ENCODE data around the gene GBGT1.

The GBGT1 gene

DNA sequence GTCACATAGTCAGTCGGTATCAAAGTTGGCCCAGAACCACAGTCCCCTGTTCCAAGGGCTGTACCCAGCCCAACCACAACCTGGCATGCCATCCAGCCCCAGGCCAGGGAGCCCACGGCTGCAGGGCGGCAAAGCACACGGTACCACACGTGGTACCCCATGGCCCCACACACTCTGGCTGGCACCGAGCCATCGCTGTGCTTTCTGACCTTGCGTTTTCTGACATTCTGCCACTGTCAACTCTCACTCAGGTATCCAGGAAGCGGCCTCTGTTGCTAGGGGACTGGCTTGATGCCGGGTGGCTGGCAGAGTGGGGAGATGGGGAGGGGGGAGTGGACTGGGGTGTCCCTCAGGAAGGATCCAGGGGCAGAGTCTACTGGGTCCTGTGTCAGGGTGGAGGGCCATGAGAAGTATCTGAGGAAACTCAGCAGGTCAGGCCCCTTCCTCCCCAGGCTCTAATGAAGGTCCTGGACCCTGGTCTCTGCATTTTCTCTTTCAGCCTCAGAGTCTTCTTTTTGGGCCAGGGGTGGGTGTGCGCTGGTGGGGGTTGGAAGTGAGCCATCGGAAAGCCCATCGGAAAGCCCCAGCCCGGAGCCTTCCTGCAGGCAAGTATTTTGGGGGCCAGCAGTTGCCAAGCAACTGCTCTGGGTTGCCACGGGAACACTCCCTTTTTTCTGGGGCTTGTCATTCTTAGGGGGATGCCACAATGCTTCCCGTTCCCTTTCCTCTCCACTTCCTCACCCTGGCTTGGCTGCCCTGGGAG lies 21.7 kb downstream of the GBGT1 start:
- DNase-seq, result no peak

DNA sequence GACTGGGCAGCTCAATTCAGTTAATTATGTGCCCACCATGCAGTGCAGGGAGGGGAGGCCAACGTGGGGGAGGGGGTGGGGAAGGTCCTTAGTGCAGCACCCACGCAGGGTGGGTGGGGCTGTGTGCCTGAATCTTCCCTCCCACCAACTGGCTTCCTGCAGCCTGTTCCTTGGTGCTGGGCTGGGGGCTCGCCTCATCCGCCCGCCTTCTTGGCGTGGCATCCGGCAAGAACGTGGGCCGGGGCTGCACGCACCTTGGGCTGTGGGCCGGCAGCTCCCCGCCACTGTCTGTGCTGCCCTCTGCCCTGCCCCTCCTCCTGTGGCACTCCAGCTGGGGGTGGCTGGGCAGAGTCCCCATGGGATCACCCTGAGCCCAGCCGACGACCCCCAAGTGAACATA lies 23.1 kb downstream of the GBGT1 start:
- no peak for DNase-seq

DNA sequence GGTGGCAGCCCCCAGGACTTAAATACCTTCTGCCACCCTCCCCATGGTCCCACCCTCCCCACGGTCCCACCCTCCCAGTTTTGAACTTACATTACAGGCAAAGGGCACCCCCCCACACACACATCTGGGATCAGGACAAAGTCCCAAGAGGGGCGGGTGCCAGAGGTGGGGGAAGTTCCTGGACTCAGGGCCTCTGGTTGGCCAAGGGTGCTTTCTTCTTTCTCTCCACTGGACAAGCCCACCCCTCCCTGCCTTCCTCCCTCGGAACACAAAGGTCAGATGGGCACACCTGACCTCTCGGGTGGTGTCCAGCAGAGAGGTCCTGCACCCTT lies 23.6 kb downstream of the GBGT1 start:
- no peak for DNase-seq

DNA sequence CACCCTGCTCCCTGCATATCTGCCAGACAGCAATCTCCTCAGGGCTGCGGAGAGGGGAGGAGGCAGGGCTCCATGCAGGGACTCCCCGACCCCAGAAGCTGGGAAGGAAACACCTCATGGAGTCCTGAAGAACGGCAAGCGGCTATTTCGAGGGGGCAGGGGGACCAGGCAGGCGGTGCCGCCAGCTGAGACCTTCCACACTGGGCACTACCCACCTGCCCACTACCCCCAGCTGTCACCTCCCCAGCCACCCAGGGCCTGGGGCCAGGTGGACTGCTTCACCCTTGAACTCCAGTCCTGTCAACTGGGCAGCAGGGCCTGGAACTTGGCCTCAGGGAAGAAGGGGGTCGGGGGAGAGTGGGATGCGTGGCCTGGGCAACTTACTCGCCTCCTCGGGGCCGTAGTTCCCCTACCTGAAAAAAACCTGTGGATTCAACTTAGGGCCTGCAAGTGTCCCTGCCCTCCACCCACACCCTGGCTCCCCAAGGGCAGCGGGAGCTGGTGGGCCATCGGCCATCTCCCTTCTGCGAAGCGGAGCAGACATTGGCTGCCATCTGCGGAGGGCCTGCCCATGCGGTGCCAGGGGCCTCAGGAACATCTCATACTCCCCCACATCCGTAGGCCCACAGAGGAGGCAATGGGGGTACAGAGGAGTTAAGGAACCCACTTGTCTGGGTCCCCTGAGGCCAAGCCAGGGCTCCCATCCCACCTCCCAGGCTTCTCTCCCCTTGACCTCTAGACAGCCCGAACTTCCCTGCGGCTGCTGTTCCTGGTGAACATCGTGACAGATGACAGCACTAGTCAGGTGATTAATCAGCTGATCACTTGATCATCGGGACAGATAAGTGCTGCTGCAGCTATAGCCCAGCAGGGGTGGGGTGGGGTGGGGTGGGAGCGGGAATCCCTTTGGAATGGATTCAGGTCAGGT lies 24.2 kb downstream of the GBGT1 start:
- no peak for DNase-seq

DNA sequence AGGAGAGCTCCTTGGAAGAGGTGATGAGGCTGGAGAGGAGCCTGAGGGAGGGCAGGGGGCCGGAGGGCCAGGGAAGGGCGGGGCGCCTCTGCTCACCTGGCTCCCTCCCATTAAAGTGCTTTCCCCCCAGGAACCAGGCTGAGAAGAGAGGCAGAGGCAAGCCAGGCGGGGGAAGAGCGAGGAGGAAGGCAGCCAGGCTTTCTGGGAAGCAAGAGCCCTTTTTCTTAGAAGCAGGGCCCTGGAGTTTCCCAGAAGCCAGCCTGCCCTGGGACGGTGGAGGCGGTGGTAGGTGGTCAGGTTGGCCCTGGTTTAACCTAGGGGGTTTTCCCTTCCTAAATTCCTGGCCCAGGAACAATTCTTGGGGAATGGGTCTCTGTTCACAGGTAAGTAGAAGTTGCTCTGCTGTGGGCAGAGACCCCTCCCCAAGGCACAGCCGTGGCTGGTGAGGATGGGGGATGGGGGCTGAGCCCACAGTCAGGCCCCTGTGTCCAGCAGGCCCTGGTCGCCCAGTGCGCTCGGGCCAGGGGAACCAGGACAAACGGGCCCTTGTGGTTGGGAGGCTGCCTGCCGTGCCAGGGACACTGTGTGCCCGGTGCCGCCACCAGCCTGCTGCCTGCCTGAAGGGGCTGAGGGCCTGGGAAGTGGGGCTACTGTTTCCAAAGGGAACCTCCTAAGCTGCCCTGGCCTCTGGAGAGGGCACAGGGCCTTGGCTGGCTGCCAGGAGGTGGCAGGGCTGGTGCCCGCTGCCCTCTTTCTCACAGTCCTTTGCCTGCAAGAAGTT lies 26.1 kb downstream of the GBGT1 start:
- DNase-seq, result no peak

DNA sequence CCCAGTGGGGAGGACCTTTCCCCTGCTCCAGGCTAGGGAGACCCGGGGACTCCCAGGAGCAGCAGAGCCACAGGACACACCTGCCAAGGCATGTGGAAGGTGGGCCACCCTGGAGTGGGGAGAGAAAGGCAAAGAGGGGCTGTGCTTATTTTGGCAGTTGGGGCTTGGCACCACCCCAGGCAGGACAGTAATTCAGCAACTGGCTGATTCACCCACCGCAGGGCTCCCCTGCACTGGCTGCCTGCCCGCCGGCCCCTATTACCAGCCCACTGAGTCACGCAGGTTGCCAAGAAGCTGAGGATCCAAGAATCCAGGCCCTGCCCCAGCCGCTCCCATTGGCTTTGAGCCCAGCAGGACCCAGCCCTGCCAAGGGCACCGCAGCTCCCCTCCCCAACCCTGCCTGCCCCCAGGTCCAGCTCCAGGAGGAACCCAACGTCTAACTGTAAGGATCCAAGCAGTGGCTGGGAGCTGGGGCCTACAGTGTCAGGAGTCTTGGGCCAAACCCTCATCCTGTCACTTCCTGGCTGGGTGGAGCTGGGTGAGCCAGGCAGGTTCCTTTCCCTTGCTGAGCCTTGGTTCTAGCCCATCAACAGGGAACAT lies 28.5 kb downstream of the GBGT1 start:
- no peak for DNase-seq

DNA sequence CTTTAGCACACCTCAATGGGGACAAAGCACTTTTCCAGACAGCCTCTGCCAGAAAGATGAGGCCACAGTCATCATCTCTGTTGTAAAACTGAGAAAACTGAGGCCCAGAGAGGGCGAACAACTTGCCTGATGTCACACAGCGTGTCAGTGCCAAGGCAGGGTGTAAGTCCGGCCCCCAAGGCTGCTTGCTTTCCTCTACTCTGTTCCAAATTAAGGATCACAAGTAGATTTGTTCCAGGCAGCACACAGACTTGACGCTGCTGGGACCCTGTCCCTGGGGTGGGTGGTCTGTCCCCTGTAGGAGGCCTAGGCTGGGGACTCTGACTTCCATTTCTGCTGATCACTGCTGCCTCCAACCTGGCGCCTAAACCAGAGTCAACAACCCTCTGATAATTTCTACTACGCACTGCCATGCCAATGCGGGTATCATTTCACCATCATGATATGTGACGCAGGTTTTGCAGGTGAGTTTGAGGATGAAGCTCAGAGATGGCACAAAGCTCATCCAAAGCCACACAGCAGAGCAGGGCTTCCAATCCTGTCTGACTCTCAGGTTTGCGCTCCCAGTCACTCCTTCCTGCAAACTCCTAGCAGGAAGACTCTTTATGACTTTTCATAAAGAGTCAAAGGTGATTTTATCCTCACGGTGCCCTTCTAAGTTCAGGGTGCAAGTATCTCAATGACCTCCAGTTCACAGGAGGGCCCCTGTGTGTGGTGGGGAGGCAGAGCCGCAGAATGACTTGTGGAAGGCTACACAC lies 29.1 kb downstream of the GBGT1 start:
- no peak for DNase-seq

DNA sequence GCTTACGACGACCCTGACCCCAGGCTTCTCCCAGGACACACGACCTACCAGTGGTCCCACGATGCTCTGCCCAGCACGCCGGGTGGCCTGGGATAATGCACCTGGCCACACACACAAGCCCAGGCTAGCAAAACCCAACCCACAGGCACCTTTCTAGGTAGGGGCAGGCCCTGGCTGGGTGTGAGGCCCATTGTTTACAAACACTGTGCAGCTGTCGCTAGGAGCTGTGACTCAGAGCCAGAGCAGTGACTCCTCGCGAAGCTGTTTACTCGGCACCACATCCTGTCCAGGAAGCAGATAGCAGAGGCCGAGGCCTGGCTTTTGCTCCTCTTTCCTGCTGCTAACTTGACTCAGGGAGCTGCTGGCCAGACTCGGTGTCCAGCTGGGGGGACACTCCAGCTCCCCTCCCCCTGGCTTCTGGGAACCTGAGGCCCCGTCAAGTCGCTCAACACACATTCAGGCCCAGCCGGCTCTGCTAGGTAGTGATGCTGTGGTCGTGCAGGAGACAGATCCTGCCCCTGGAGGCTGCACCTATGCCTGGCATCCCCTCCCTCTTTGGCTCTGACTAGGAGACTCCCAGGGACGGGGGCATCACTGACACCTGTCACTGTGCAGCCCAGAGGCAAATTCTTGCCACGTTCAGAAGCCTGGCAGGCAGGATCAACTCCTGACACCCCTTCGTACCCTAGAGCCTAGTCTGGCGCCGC lies 29.9 kb downstream of the GBGT1 start:
- no peak for DNase-seq

DNA sequence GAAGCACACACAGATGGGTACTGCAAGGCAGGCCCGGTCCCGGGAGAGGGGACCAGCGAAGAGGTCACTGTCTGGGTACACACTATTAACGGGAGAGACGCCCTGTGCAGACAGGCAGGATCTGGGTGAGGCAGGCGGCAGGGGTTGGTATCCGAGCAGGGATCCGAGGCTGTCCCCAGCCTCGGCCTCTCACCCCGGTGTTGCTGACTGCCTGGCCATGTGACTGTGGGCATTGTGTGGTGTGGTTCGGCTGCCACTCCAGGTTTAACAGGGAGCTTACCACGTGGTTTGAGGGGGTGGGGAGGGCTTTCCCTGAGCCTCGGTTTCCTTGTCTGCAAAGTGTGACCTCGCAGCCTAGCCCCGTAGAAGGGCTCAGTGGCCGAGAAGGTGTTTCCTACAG lies 31.5 kb downstream of the GBGT1 start:
- no peak for DNase-seq

DNA sequence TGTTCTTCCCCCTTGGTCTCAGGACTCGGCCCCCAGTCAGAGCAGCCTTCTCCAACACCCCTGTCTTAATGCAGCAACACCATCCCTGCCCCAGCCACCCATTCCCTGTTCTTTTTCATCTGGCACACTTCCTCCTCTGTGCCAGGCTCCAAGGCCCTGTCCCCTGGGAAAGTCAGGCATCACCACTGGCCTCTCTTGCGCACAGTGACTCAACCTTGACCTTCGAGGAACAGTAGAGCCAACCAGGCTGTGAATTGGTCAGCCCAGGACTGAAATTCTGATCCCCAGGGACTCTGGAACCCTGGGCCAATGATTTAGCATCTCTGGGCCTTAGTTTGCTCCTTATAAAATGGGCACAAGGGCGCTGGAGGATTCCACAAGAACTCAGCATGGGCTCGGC lies 32.2 kb downstream of the GBGT1 start:
- DNase-seq, result no peak

DNA sequence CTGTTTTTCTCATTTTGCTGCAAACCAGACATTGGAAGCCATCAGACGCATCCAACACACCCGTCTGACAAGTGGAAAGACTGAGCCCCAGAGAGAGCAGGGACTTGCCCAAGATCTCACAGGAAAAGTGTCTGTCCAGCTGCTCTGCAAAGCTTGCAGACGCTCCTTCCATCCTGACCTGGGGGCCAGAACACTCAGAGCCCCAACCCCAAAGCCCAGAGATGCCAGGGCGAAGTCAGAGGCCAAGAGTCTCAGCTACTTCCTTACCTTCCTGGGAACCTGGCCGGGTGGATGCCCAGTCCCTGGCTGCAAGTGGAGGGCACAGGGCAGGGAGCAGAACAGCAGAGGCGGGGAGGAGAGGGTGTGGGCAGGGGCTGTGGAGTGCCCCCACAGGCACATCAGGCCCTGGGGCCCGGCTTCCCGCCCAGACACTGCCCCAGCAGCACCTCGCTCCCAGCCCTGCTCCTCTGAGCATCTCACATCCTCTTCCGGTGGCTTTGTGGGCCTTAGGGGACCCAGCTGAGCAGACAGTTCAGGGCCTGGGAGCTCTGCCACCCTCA lies 32.9 kb downstream of the GBGT1 start:
- DNase-seq, result no peak

DNA sequence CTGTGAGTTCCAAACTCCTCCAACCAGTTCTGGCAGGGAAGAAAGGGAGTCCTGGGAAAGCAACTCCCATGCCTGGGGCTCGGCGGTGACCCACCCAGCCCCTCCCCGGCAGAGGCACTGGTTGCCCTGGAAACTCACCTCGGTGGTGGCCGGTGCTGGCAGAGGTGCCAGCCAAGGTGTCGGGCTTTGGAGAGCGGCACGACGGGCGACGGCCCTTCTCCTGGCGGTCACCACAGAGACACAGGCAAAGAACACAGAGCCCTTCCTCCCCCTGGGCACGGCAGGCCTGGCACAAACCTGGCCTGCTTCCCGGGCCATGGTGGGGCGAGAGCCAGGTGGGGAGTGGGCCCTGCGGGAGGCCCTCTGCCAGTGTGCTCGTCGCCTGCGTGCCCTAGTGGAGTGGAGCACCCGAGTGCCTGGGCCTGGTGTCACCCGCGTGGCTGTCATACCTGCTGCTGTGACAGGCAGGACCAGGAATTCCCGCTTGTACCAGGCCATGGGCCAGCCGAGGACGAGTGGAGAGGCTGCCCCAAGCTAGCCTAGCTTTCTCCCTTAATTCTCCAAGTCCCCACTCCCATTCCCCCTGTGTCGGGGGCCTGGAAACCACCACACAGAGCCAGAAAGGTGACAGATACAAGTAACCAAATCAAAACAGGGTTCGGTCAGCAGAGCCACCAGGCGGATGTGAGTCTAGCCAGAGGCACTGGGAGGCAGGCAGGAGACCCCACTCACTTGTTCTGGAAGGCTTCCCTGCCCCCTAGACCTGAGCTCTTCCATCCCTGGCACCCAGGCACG lies 34.5 kb downstream of the GBGT1 start:
- DNase-seq, result no peak

DNA sequence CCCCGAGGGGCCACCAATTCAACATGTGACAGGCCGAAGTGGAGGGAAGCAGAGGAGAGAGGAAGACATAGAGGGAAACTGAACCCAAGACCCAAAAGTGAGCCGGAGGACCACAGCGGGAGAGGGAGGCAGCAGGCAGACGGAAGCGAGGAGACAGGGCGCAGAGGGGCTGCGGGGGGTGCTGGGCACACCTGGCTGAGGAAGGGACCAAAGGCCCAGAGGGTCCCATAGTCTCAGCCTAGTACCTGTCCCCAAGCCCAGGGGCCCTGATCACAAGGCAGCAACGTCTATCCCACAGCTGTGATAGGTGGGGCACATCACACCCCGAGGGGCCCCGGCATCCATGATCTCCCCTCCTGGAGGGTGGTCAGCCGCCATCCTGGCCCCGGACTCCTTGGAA lies 35.6 kb downstream of the GBGT1 start:
- no peak for DNase-seq

DNA sequence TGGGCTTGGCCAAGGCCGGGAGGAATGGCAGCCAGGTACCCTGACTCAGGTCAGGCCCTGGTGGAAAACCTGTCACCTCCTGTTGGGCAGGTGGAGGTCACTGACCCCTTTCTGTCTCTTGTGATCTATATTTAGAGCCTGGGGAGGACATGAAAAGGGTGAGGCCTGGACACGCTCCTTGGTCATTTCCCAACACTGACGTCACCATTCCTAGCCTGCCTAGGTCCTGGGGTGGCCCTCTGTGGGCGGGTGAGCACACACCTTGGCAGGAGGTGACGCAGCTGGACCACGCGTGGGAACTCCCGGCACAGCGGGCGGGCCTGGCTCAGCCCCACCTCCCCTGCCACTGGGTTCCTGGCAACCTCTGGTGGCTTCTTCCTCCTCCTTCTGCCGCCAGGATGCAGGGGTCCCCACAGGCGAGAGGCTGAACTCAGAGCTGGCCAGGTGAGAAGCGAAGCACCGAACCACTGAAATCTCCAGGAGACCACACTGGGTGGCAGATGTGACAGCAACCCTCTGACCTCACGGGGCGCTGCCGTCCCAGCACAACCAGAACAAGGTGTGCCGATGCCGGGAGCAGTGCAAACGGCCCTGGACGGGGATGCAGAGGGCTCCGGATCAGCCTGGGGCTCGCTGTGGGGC lies 36.3 kb downstream of the GBGT1 start:
- DNase-seq, result no peak

DNA sequence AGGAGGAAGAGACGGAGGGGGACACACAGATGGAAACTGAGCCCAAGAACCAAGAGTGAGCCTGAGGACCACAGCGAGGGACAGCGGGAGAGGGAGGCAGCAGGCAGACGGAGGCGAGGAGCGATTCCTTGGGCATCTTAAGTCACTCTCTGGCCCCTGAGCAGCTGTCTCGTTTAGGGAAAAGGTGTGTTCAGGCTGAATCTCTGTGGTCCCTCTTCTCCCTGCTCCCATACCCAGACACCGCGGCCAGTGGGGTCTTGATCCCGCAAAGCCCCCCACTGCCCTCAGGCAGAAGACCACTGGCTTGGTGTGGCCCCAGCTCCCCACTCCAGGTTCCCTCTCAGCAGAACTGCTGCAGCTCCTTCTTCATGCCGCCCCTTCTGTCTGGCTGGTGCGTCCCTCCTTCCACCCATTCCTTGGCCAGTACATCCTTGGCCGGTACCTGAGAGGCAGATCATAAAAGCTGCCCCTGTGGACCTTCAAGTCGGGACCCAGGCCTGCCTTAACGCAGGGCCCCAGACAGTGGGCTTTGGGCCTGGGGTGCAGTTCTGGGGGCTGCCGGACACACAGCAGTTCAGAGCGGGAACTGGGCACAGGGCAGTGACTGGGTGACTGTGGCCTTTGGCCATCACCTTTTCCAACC lies 36.9 kb downstream of the GBGT1 start:
- no peak for DNase-seq

DNA sequence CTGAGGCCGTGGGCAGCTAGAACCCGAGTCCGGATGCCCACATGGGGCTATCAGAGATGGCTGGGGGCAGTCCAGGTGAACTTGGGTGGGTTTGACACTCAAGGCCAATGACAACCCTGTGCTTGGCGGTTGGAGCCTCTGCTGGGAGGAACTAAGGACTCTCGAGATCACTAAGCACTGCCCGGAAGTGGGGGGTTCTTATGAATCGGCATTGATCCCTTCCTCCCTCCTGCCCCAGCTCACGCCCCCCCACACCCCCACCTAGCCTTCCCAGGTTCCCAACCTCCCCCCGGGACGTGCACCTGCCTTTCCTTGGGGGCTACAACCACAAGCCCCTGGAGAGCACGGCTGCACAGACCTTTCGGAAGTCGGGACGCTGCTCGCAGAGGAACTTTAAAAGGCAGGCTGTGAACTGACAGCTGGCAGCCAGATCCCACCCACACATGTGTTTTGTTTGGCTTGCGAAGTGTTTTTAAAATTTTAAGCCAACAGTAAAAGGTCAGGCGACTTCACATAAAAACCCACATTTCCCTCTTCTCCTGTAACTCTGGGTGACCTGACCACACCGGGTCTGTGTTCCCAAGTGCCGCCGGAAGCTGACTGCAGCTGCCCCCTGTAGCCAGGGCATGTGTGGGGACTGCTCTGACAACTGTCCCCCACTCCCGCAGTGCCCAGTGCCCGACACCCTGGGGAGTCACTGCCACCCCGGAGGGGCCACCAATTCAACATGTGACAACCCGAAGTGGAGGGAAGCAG lies 37.6 kb downstream of the GBGT1 start:
- no peak for DNase-seq

DNA sequence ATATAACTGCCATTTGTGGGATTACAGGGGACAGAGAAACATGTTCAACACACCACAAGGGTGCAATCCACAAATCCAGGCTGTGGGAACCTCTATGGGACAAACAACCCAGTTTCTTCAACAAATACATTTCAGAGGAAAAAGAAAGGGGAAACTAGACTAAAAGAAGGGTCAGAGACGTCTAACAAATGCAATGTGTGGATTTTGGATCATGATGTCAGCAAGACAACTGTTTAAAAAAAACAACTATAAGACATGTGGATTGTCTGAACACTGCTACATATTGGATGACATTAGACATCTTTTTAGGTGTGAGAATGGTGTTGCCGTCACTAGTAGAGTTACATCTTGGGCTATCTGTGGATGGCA lies 38.8 kb downstream of the GBGT1 start:
- no peak for DNase-seq

DNA sequence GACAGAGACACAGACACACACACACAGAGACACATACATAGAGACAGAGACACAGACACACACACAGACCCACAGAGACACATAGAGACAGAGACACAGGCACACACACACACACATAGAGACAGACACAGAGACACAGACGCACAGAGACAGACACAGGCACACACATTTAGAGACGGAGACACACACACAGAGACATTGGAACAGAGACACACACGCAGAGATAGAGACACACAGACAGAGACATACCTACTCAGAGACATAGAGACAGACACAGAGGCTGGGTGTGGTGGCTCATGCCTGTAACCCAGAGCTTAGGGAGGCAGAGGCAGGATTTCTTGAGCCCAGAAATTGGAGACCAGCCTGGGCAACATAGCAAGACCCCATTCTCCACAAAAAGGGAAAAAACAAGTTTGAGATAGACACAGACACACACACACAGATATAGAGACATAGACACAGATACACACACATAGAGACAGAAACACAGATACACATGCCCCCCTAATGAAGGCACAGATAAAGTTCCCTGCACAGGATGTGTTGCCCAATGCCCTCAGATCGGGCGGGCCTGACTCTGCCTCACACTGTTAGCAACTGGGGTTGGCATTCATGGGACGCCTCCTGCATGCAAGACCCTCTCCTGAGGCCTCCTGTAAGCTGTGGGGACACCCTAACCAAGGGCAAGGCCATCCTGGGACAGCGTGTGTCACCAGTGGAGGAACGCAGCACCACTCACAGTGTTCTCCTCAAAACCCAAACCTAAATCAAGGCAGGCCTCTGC lies 39.4 kb downstream of the GBGT1 start:
- DNase-seq, result no peak

All from NCI-H524 treated with DMSO at 0.1 percent for 48 hours (cell line).